NCI-H128 (cell line): ENCODE measurements around the gene TMEM214.
A peak's percentile ranks its signal among the peaks of the same experiment; 100 is the strongest.

Experiments
- DNase-seq: peaks from one replicate; lab custom pipeline; 2025; ENCODE audit not compliant: unreplicated experiment; lab: John Stamatoyannopoulos, UW

TMEM214 gene

GRCh38 chr2:27009716-27010115, 23.0 kb upstream of the TMEM214 start:
- DNase-seq: no peak

GRCh38 chr2:27010139-27010538, 22.6 kb upstream of the TMEM214 start:
- no peak for DNase-seq

- no peak for DNase-seq
These were observed 19.0 kb upstream of the TMEM214 start for GRCh38 chr2:27013738-27014137.

- no peak for DNase-seq
These were observed 17.9 kb upstream of the TMEM214 start for GRCh38 chr2:27014771-27015433.

- DNase-seq: peak; percentile 34
These were observed 15.9 kb upstream of the TMEM214 start for GRCh38 chr2:27016801-27017325.

GRCh38 chr2:27018142-27018541, 14.6 kb upstream of the TMEM214 start:
- DNase-seq: no peak

- no peak for DNase-seq
These were observed 13.3 kb upstream of the TMEM214 start for GRCh38 chr2:27019459-27019858.

- no peak for DNase-seq
These were observed 12.6 kb upstream of the TMEM214 start for GRCh38 chr2:27019931-27020855.

- DNase-seq: no peak
These were observed 11.3 kb upstream of the TMEM214 start for GRCh38 chr2:27021253-27022049.

GRCh38 chr2:27023740-27024139, 9.0 kb upstream of the TMEM214 start:
- no peak for DNase-seq

GRCh38 chr2:27024188-27024587, 8.6 kb upstream of the TMEM214 start:
- DNase-seq: no peak

GRCh38 chr2:27024812-27025211, 8.0 kb upstream of the TMEM214 start:
- DNase-seq: no peak

- no peak for DNase-seq
These were observed 7.4 kb upstream of the TMEM214 start for GRCh38 chr2:27025281-27025800.

- no peak for DNase-seq
These were observed 6.6 kb upstream of the TMEM214 start for GRCh38 chr2:27025861-27026851.

GRCh38 chr2:27027211-27027651, 5.5 kb upstream of the TMEM214 start:
- no peak for DNase-seq

- no peak for DNase-seq
These were observed 3.7 kb upstream of the TMEM214 start for GRCh38 chr2:27029051-27029450.

- DNase-seq: no peak
These were observed 588 bp downstream of the TMEM214 start for GRCh38 chr2:27033253-27033852.

GRCh38 chr2:27038012-27038411, 5.2 kb downstream of the TMEM214 start:
- DNase-seq: no peak

- no peak for DNase-seq
These were observed 6.0 kb downstream of the TMEM214 start for GRCh38 chr2:27038631-27039339.
